Measurements from ENCODE around the gene BCL11B.

Gene BCL11B

GRCh38 chr14:99271951-99272631 is at the start of gene BCL11B:
BCL11B (minus strand) TSS chr14:99272197; CDS start chr14:99271218, 979 bp downstream.
- FAIRE-seq (no peak), DNase-seq (ENCODE audit: insufficient read length, low spot score) (peak; percentile 72)

GRCh38 chr14:99321236-99321925 is 49.4 kb upstream of the BCL11B start:
- FAIRE-seq (peak; percentile 83), DNase-seq (ENCODE audit: insufficient read length, low spot score) (no peak)

DNA sequence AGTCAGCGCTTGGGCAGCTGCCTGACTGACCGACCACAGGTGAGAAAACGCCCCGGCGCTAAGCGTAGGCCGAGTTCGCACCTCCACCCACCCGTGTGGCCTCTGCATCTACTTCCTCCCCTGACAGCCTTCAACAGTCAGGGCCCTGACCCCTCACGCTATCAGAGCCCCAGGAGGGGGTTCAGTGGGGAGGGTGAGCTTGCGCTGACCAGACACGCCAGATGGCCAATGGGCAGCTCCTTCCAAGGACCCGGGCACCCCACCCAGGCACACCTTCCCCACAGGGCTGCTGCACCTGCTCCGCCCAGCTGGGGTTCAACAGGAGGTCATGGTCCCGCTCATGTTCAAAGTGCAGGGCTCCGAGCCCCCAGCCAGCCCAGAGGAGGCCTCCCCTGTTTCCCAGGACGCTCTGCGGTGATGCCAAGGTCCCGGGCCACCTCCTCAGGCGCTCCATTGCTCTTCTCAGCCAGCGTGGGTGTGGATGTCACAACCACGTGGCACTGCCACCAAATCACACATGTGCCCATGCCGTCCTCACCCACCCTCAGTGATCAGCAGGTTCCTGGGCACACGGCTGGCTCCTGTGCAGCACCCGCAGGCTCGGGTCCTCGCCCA is 48.7 kb upstream of the BCL11B start:
- no peak for FAIRE-seq

GRCh38 chr14:99320105-99320572 is 48.1 kb upstream of the BCL11B start:
- FAIRE-seq = no peak

More for the DNA sequence above, 48.7 kb upstream of the BCL11B start:
- DNase-seq (ENCODE audit: insufficient read length, low spot score) = no peak

DNA sequence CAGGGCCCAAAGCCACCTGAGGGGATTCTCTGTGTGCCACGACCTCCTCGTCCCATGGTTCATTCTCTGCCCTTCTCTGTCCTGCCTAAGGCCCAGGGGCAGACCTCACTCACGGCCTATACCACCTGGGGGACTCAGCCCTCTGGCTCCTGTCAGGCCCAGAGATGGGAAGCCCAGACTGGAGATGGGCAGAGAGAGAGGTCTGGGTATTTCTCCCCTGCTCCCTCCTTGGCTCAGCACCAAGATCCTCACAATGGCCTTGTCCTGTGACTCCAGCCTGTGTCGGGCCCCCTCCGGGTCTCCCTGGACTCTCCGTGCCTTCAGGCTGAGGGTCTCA is 46.9 kb upstream of the BCL11B start:
- DNase-seq (ENCODE audit: insufficient read length, low spot score) (no peak), FAIRE-seq (no peak)

More at GRCh38 chr14:99320105-99320572, 48.1 kb upstream of the BCL11B start:
- peak; percentile 66 for DNase-seq (ENCODE audit: insufficient read length, low spot score)

GRCh38 chr14:99318091-99318958 is 46.3 kb upstream of the BCL11B start:
- DNase-seq (ENCODE audit: insufficient read length, low spot score) (no peak), FAIRE-seq (no peak)

GRCh38 chr14:99317231-99318090 is 45.5 kb upstream of the BCL11B start:
- FAIRE-seq = no peak
- no peak for DNase-seq (ENCODE audit: insufficient read length, low spot score)

DNA sequence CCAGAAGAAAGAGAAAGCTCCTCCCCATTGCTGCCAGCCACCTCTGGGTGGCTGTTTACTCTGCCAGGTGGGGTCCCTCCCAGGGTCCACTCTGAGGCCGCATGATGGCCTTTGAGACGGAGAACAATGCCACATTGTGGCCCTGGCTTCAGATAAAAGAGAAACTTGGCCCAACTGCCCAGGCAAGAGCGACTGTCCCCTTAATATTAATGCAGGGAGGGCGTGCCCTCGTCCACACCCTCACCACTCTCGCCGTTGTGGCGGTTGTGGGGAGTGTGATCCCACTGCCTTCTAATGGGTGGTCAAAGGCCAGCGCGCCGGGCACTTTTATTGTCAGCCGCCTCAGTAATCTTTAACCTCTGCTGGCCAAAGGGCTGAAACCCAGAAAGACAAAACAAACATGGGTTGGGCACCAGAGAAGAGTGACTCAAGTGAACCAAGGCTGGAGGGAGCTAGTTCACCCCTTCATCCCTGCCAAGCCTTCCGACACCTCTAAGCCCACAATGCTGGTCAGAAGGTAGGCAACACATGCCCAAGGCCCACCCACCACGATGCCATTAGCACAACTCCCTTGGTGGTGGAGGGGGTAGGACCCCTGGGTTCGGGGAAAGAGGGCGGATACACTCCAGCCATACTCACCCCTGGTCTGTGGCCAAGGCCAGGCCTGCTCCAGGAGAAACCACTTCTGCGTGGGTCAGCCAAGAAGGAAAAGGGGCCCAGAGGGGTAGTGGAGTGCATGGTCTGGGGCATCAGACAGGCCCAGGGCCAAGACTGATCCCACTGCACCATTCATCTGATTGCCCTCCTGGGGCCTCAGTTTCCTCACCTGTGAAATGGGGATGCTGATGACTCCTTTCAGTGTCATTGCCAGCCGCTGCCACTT is 44.5 kb upstream of the BCL11B start:
- FAIRE-seq = no peak
- DNase-seq (ENCODE audit: insufficient read length, low spot score) = no peak

DNA sequence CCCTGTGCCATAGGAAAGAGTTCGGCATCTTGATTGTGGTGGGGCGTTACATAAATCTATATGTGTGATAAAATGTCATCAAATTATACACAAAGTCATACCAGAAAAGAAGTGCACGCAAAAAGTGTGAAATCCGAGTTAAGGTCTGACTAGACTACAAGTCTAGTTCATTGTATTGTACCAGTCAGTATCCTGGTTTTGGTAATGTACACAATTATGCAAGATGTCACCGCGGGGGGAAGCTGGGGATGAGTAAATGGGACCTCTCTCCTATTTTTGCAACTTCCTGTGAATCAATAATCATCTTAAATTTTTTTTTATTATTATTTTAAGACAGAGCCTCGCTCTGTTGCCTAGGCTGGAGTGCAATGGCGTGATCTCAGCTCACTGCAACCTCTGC is 43.2 kb upstream of the BCL11B start:
- no peak for DNase-seq (ENCODE audit: insufficient read length, low spot score)
- FAIRE-seq = no peak

DNA sequence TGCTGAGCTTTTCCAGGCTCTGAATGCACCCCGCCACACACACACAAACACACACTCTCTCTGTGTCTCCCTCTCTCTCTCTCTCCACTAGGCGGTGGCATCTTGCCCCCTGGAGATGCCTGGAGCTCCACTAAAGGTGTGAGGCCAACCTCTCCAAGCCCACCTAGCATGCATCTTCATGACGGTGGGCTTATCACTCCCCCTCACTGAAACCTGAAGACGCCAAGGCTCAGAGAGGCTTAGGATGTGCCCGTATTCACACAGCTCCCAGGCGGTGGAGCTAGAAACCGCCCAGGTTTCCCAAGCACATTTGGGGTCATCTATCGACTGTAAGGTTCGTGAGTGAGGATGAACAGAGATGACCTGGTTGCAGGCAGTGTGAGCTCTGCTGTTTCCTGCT is 42.6 kb upstream of the BCL11B start:
- no peak for DNase-seq (ENCODE audit: insufficient read length, low spot score)
- no peak for FAIRE-seq

DNA sequence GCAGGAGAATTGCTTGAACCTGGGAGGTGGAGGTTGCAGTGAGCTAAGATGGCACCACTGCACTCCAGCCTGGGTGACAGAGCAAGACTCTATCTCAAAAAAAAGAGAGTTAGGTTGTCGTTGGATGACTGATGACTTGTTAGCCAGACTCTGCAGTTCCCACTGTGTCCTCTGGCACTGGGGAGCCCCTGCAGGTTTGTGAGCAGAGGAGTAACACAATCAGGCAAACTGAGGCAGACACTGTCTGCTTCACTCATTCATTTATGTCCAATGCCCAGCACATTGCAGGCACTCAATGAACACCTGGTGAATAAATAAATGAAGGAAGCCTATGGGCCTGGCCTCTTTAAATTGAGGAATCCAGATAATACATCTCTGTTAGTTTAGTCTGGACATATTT is 41.2 kb upstream of the BCL11B start:
- FAIRE-seq = no peak

DNA sequence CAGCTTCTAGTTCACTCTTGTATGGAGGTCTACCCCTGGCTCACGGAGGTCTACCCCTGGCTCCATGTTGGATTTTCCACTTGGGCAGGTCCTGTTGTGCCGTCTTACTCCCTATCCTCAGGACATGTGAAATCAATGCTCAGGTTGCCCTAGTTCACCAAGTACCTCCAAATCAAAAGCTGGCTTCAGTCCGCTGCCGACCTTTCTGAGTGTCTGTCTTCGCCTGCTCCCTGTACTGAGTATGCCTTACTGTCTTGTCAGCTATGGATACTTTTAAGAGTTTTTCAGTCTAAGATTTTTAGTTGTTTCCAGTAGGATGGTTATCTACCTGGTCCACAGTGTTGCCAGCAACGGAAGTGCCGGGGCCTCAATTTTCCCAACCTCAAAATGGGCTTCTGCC is 40.1 kb upstream of the BCL11B start:
- DNase-seq (ENCODE audit: insufficient read length, low spot score) = no peak
- no peak for FAIRE-seq

More for the DNA sequence above, 41.2 kb upstream of the BCL11B start:
- no peak for DNase-seq (ENCODE audit: insufficient read length, low spot score)

GRCh38 chr14:99309220-99309766 is 37.3 kb upstream of the BCL11B start:
- DNase-seq (ENCODE audit: insufficient read length, low spot score) (no peak), FAIRE-seq (no peak)

DNA sequence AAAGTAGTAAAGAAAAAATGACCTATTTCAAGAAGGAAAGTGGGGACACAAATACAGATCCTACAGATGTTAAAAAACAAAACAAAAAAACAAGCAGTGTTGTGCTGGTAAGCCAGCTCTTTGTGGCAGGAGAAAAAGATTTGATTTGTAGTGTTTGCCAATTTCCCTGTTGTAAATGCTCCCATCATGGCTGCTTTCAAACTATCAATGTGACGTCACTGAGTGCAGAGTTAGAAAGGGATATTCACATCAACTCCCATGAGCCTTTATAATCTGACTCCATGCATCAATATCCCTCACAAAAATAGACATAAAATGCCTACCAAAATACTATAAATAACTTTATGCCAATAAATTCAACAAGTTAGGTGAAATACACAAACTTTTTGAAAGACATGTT is 32.2 kb upstream of the BCL11B start:
- DNase-seq (ENCODE audit: insufficient read length, low spot score) (no peak), FAIRE-seq (no peak)

GRCh38 chr14:99300190-99300589 is 28.2 kb upstream of the BCL11B start:
- DNase-seq (ENCODE audit: insufficient read length, low spot score) (no peak), FAIRE-seq (no peak)

- no peak for FAIRE-seq
- DNase-seq (ENCODE audit: insufficient read length, low spot score) = no peak
These were observed 24.5 kb upstream of the BCL11B start for GRCh38 chr14:99296517-99296916.

DNA sequence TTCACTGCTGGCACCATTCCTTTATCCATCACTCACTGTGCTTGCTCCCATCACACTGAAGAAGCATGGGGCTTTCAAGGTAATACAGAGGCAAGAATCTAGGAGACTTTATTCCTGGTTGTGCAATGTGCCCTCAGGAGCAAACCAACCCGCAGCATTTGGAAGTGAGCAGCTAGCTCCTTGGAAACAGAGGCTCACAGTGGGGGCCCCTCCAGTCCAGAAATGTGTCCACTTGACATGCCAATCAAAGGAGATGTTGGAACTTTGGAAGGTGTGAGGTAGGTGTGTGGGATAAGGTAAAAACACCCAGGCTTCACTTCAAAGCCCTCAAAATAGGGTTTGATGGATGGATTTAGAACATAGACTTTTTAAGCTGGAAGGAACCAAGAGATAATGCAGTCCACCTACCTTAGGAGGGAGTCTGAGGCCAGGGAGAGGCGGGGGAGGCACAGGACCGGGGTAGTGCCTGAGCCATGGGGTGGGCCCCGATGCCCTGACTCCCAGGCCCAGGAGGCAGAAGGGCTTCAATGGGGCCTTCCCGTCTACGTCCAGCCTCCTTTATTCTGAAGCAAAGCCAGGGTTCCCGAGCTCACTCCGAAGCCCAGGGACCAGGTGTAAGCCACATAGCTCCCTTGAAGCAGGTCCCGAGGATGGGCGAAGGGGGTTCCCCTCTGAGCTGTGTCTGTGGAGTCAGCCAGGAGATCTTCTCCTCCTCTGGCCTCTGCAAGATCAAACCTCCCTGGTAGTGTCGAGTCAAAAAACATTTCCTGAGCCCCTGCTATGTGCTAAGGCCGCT is 17.6 kb upstream of the BCL11B start:
- no peak for FAIRE-seq
- DNase-seq (ENCODE audit: insufficient read length, low spot score) = no peak

GRCh38 chr14:99288948-99289347 is 17.0 kb upstream of the BCL11B start:
- DNase-seq (ENCODE audit: insufficient read length, low spot score) (no peak), FAIRE-seq (no peak)

Measured in HTR-8/SVneo (cell line).